Measurements from ENCODE around the gene GCSAM.

The GCSAM gene

DNA sequence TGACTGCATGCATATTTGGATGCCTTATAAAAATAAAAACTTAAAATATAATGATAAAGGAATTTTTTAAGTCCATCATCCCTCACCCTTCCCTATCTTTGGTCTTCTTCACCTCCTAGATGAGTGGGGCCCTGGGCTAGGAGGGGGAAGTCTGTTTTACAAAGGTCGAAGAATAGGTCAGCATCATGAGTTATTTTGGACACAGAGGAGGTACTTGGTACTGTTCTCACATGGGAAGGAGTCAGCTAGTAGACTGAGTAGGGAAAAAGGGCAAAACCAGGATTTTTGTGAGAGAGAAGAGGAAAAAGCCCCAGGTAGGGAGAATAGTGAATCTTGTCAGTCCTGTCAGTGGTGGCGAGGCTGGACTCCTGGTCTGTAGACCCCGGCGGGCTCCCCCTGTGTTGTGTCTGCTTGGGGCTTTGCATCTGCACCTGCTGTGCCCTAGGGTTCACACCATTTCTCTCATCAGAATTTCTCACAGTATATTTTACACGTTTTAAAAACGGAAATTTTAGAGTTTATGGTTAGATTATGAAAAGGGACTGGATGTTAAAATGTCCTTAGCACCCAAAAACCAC lies 17.2 kb downstream of the GCSAM start:
- Histone ChIP-seq H3K36me3 (ENCODE audit: insufficient read depth, low read length) (peaks cover 7% of the 10 kb centered on the region; the same call in 1 of the 2 replicates), H3K9me3 (ENCODE audit: low read length) (no peaks in the 10 kb centered on the region), H3K79me2 (ENCODE audit: insufficient read depth, low read length) (no peaks in the 10 kb centered on the region), H3K9me2 (ENCODE audit: low read depth, low read length) (no peaks in the 10 kb centered on the region), H4K20me1 (ENCODE audit: insufficient read depth, low read length) (no peaks in the 10 kb centered on the region), H3K4me2 (ENCODE audit: low read length) (peak overlapping the region; percentile 50), H3K4me3 (ENCODE audit: low read depth, low read length, poor library complexity, severe bottlenecking) (peak overlapping the region; percentile 25), H3K27ac (ENCODE audit: low read depth, low read length, poor library complexity, severe bottlenecking) (peak overlapping the region; percentile 99), H3K9ac (ENCODE audit: low read length) (peak overlapping the region; percentile 73), H3K27me3 (ENCODE audit: insufficient read depth, low read length) (no peaks in the 10 kb centered on the region), H3K4me1 (ENCODE audit: insufficient read depth, low read length, severe bottlenecking) (peaks cover 97% of the 10 kb centered on the region), H3F3A (ENCODE audit: insufficient read depth, low read length) (peaks cover 10% of the 10 kb centered on the region; the same call in 1 of the 2 replicates), H2AFZ (ENCODE audit: low read length) (no peak overlapping the region)
- TF ChIP-seq EZH2 (IDR thresholded peaks at IDR 0.05; ENCODE audit: borderline replicate concordance, low read length), result no peak
- TF ChIP-seq CTCF (IDR thresholded peaks at IDR 0.05; ENCODE audit: low read length), result no peak

DNA sequence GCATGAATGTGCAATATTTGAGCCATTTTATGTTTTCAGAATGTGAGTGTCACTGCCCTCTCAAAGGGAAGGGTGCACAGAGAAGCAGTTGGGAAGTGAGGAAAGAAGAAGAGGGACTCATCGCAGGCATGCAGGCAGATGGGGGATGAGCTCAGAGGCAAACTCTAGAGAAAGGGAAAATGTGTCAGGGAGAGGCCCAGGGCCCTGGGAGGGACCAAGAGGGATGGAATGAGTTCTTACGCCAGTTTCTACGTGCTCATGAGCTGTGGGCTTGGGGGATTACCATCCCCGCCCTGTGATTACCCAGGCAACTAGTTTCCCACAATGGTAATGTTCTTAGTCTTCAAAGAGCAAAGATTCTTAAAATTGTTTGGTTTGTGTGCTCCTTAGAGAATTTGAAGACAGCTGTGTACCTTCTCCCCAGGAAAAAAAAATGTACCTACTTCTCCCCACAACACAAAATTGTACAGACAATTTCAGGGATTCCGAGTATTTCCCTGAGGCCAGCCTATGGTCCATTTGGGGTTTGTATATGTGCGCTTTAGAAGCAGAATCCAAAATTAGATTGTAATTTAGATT lies 17.8 kb downstream of the GCSAM start:
- Histone ChIP-seq H3K4me2 (ENCODE audit: low read length) (peak overlapping the region; percentile 50), H3K9me3 (ENCODE audit: low read length) (no peaks in the 10 kb centered on the region), H3K27ac (ENCODE audit: low read depth, low read length, poor library complexity, severe bottlenecking) (peak overlapping the region; percentile 99), H4K20me1 (ENCODE audit: insufficient read depth, low read length) (no peaks in the 10 kb centered on the region), H3F3A (ENCODE audit: insufficient read depth, low read length) (peaks cover 10% of the 10 kb centered on the region; the same call in 1 of the 2 replicates), H3K4me3 (ENCODE audit: low read depth, low read length, poor library complexity, severe bottlenecking) (peak overlapping the region; percentile 20), H3K9me2 (ENCODE audit: low read depth, low read length) (no peaks in the 10 kb centered on the region), H3K27me3 (ENCODE audit: insufficient read depth, low read length) (no peaks in the 10 kb centered on the region), H2AFZ (ENCODE audit: low read length) (no peak overlapping the region), H3K4me1 (ENCODE audit: insufficient read depth, low read length, severe bottlenecking) (peaks cover 90% of the 10 kb centered on the region), H3K79me2 (ENCODE audit: insufficient read depth, low read length) (no peaks in the 10 kb centered on the region), H3K36me3 (ENCODE audit: insufficient read depth, low read length) (peaks cover 7% of the 10 kb centered on the region; the same call in 1 of the 2 replicates), H3K9ac (ENCODE audit: low read length) (peak overlapping the region; percentile 73)
- TF ChIP-seq EZH2 (IDR thresholded peaks at IDR 0.05; ENCODE audit: borderline replicate concordance, low read length) (no peak), CTCF (IDR thresholded peaks at IDR 0.05; ENCODE audit: low read length) (no peak)

DNA sequence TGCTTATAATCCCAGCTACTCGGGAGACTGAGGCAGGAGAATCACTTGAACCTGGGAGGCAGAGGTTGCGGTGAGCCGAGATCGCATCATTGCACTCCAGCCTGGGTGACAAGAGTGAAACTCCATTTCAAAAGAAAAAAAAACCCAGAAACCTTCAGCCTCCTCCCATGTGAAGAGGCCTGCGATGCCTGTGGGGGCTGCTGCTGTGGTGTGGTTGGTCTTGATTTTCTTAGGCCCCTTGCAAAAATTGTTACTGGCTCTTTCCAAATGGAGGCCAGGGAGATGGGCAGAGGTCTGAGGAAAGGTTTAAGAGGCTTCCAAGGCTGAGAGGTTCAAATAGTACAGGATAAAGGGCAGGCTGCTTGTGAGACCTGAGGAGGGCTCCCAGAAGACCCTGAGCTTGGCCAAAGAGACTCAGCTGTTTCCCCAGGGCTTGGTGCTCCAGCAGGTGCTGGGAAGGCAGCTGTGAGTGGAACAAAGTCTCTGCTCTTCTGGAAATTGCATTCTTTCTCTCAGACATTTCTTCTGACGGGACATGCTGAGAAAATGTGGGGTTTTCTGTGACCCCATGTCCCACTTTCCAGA lies 18.4 kb downstream of the GCSAM start:
- Histone ChIP-seq H3K36me3 (ENCODE audit: insufficient read depth, low read length) (peaks cover 4% of the 10 kb centered on the region; the same call in 1 of the 2 replicates), H3K27me3 (ENCODE audit: insufficient read depth, low read length) (no peaks in the 10 kb centered on the region), H3K4me3 (ENCODE audit: low read depth, low read length, poor library complexity, severe bottlenecking) (peak overlapping the region; percentile 20), H3K4me2 (ENCODE audit: low read length) (peak overlapping the region; percentile 50), H3F3A (ENCODE audit: insufficient read depth, low read length) (peaks cover 10% of the 10 kb centered on the region; the same call in 1 of the 2 replicates), H3K9ac (ENCODE audit: low read length) (peak overlapping the region; percentile 73), H3K79me2 (ENCODE audit: insufficient read depth, low read length) (no peaks in the 10 kb centered on the region), H3K27ac (ENCODE audit: low read depth, low read length, poor library complexity, severe bottlenecking) (peak overlapping the region; percentile 99), H3K4me1 (ENCODE audit: insufficient read depth, low read length, severe bottlenecking) (peaks cover 86% of the 10 kb centered on the region), H2AFZ (ENCODE audit: low read length) (no peak overlapping the region), H4K20me1 (ENCODE audit: insufficient read depth, low read length) (no peaks in the 10 kb centered on the region), H3K9me3 (ENCODE audit: low read length) (no peaks in the 10 kb centered on the region), H3K9me2 (ENCODE audit: low read depth, low read length) (no peaks in the 10 kb centered on the region)
- TF ChIP-seq CTCF (IDR thresholded peaks at IDR 0.05; ENCODE audit: low read length), result no peak

Measured in OCI-LY1 (cell line).